Hepatocyte (in vitro differentiated cells): ENCODE data around the gene SLC38A1.

ENCODE experiments used
- EZH2 ChIP-seq: fragments of 200-600 bp; sonication (generic); IDR thresholded peaks from 2 replicates; pipeline ENCODE4 v1.6.1; 2016; ENCODE audit warnings: antibody characterized with exemption, mild to moderate bottlenecking, borderline replicate concordance
- TF ChIP-seq, protein P1 (sequence below): fragments of 200-600 bp; sonication (generic); IDR thresholded peaks from 2 replicates; pipeline ENCODE4 v1.5.1; 2016; ENCODE audit warnings: antibody characterized with exemption, mild to moderate bottlenecking; ENCODE audit not compliant: poor library complexity

DNA sequence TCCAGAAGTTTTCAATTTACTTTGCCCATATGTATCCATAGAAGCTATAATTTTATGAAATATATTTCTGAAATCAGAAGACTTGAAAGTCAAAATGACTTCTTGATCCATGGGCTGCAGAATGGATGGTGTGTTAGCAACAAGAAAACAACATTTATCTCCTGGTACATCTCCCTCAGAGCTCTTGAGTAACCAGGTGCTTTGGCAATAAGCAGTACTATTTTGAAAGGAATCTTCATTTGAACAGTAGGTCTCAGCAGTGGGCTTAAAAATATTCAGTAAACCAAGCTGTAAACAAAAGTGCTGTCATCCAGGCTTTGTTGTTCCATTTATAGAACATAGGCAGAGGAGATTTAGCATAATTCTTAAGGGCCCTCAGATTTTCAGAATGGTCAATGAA is 100.4 kb downstream of the SLC38A1 start:
- TF ChIP-seq, protein P1, sequence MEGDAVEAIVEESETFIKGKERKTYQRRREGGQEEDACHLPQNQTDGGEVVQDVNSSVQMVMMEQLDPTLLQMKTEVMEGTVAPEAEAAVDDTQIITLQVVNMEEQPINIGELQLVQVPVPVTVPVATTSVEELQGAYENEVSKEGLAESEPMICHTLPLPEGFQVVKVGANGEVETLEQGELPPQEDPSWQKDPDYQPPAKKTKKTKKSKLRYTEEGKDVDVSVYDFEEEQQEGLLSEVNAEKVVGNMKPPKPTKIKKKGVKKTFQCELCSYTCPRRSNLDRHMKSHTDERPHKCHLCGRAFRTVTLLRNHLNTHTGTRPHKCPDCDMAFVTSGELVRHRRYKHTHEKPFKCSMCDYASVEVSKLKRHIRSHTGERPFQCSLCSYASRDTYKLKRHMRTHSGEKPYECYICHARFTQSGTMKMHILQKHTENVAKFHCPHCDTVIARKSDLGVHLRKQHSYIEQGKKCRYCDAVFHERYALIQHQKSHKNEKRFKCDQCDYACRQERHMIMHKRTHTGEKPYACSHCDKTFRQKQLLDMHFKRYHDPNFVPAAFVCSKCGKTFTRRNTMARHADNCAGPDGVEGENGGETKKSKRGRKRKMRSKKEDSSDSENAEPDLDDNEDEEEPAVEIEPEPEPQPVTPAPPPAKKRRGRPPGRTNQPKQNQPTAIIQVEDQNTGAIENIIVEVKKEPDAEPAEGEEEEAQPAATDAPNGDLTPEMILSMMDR = no peak
- no peak for TF ChIP-seq EZH2
